HS-27A (cell line): ENCODE data around the gene SSBP1.
"Not testable (repeated sequence)": the region's sequence is repeated elsewhere in the genome, so short reads cannot be mapped to it uniquely, and the experiment has no call there.

Source experiments
- DNase-seq: peaks from one replicate; pipeline ENCODE4 v3.0.0-alpha.2; 2012; ENCODE audit warnings: low read depth, missing footprints

Gene SSBP1

GRCh38 chr7:141737836-141738591 lies at the start of gene SSBP1:
TSS of gene SSBP1 (plus strand) at chr7:141738358. CDS start at chr7:141739167, 809 bp downstream.
- peak; percentile 77 for DNase-seq

GRCh38 chr7:141689072-141689825 lies 48.9 kb upstream of the SSBP1 start:
- not testable (repeated sequence) for DNase-seq

GRCh38 chr7:141691540-141691939 lies 46.6 kb upstream of the SSBP1 start:
- no peak for DNase-seq

GRCh38 chr7:141691961-141692360 lies 46.2 kb upstream of the SSBP1 start:
- no peak for DNase-seq

- no peak for DNase-seq
These were observed 45.1 kb upstream of the SSBP1 start for GRCh38 chr7:141693082-141693481.

GRCh38 chr7:141695803-141696289 lies 42.3 kb upstream of the SSBP1 start:
- no peak for DNase-seq

GRCh38 chr7:141696348-141696747 lies 41.8 kb upstream of the SSBP1 start:
- no peak for DNase-seq

- peak; percentile 8 for DNase-seq
These were observed 40.8 kb upstream of the SSBP1 start for GRCh38 chr7:141697211-141697871.

- no peak for DNase-seq
These were observed 39.7 kb upstream of the SSBP1 start for GRCh38 chr7:141698247-141699015.

- DNase-seq = no peak
These were observed 38.3 kb upstream of the SSBP1 start for GRCh38 chr7:141699860-141700259.

GRCh38 chr7:141700296-141700847 lies 37.8 kb upstream of the SSBP1 start:
- DNase-seq = no peak

GRCh38 chr7:141700848-141701371 lies 37.2 kb upstream of the SSBP1 start:
- DNase-seq = no peak

- DNase-seq = no peak
These were observed 36.6 kb upstream of the SSBP1 start for GRCh38 chr7:141701489-141702046.

GRCh38 chr7:141702047-141702567 lies 36.1 kb upstream of the SSBP1 start, which contains the start of gene DENND11:
TSS of gene DENND11 (minus strand) at chr7:141702166. CDS start at chr7:141702153, 13 bp downstream.
- DNase-seq = no peak

GRCh38 chr7:141702892-141703291 lies 35.3 kb upstream of the SSBP1 start:
- no peak for DNase-seq

GRCh38 chr7:141704112-141704511 lies 34.0 kb upstream of the SSBP1 start:
- no peak for DNase-seq

GRCh38 chr7:141704741-141705140 lies 33.4 kb upstream of the SSBP1 start:
- DNase-seq = no peak

GRCh38 chr7:141706239-141707064 lies 31.7 kb upstream of the SSBP1 start:
- no peak for DNase-seq

- no peak for DNase-seq
These were observed 29.8 kb upstream of the SSBP1 start, which contains the start of gene WEE2 for GRCh38 chr7:141708351-141708750. TSS of gene WEE2 (plus strand) at chr7:141708353. CDS start at chr7:141708759, 406 bp downstream.

- DNase-seq = no peak
These were observed 28.8 kb upstream of the SSBP1 start for GRCh38 chr7:141709318-141709717.
